Activated naive CD8-positive, alpha-beta T cell treated with anti-CD3 and anti-CD28 coated beads for 36 hours (primary cell): ENCODE results near the gene PCSK6. TPM values are rescaled to one million over a fixed set of nuclear protein-coding genes. Genes with fewer than 3 reads are reported as not detected.
"Not testable (repeated sequence)": the region's sequence is repeated elsewhere in the genome, so short reads cannot be mapped to it uniquely, and the experiment has no call there.

ENCODE experiments used
- DNase-seq: peaks from one replicate; pipeline ENCODE4 v3.0.0; 2021
- H3K27ac Mint-ChIP-seq: one replicate; pipeline ENCODE4 v1.8.0; 2022; ENCODE audit warnings: mild to moderate bottlenecking, moderate library complexity, mixed read lengths
- H3K27me3 Mint-ChIP-seq: one replicate; pipeline ENCODE4 v1.8.0; 2022; ENCODE audit warnings: mild to moderate bottlenecking, mixed read lengths
- H3K36me3 Mint-ChIP-seq: one replicate; pipeline ENCODE4 v1.8.0; 2021; ENCODE audit warnings: mild to moderate bottlenecking, mixed read lengths
- H3K4me1 Mint-ChIP-seq: one replicate; pipeline ENCODE4 v1.8.0; 2021; ENCODE audit warnings: mixed read lengths
- H3K4me3 Mint-ChIP-seq: one replicate; pipeline ENCODE4 v1.8.0; 2022; ENCODE audit warnings: mild to moderate bottlenecking, moderate library complexity, mixed read lengths
- H3K9me3 Mint-ChIP-seq: one replicate; pipeline ENCODE4 v1.8.0; 2022; ENCODE audit warnings: mixed read lengths
- total RNA-seq, 2 experiments: library from RNA; stranded (reverse); gene quantifications; one replicate each; pipeline ENCODE4 v1.2.3, GENCODE V29; 2021

The PCSK6 gene
- total RNA-seq, 2 experiments from 2014 or later = 4.0 to 4.6 TPM

GRCh38 chr15:101368861-101369642 is 120.5 kb downstream of the PCSK6 start:
- no peak overlapping the region for H3K4me3 Mint-ChIP-seq
- no peaks in the 10 kb centered on the region for H3K27me3 Mint-ChIP-seq
- no peak for DNase-seq
- no peak overlapping the region for H3K27ac Mint-ChIP-seq
- peaks cover 10% of the 10 kb centered on the region for H3K4me1 Mint-ChIP-seq
- no peaks in the 10 kb centered on the region for H3K36me3 Mint-ChIP-seq
- peaks cover 7% of the 10 kb centered on the region for H3K9me3 Mint-ChIP-seq

GRCh38 chr15:101368086-101368780 is 121.3 kb downstream of the PCSK6 start:
- DNase-seq = no peak
- Mint-ChIP-seq H3K27me3 (no peaks in the 10 kb centered on the region), H3K36me3 (no peaks in the 10 kb centered on the region), H3K4me3 (no peak overlapping the region), H3K9me3 (peaks cover 7% of the 10 kb centered on the region), H3K4me1 (peaks cover 7% of the 10 kb centered on the region), H3K27ac (no peak overlapping the region)

GRCh38 chr15:101366853-101367252 is 122.7 kb downstream of the PCSK6 start:
- H3K4me3 Mint-ChIP-seq = no peak overlapping the region
- no peaks in the 10 kb centered on the region for H3K4me1 Mint-ChIP-seq
- H3K9me3 Mint-ChIP-seq = peaks cover 7% of the 10 kb centered on the region
- H3K27me3 Mint-ChIP-seq = no peaks in the 10 kb centered on the region
- DNase-seq = no peak
- no peak overlapping the region for H3K27ac Mint-ChIP-seq
- H3K36me3 Mint-ChIP-seq = no peaks in the 10 kb centered on the region

- peaks cover 7% of the 10 kb centered on the region for H3K9me3 Mint-ChIP-seq
Observed at GRCh38 chr15:101362986-101363566, 126.4 kb downstream of the PCSK6 start.

GRCh38 chr15:101362359-101362758 is 127.1 kb downstream of the PCSK6 start:
- Mint-ChIP-seq H3K4me3 (no peak overlapping the region), H3K27ac (no peak overlapping the region), H3K27me3 (no peaks in the 10 kb centered on the region), H3K4me1 (peaks cover 4% of the 10 kb centered on the region), H3K9me3 (peaks cover 7% of the 10 kb centered on the region), H3K36me3 (no peaks in the 10 kb centered on the region)
- DNase-seq = no peak

More at GRCh38 chr15:101362986-101363566, 126.4 kb downstream of the PCSK6 start:
- Mint-ChIP-seq H3K4me1 (peaks cover 4% of the 10 kb centered on the region), H3K36me3 (no peaks in the 10 kb centered on the region), H3K27ac (peak overlapping the region; percentile 5), H3K27me3 (no peaks in the 10 kb centered on the region), H3K4me3 (no peak overlapping the region)
- DNase-seq = no peak

GRCh38 chr15:101361418-101361817 is 128.1 kb downstream of the PCSK6 start:
- peaks cover 4% of the 10 kb centered on the region for H3K4me1 Mint-ChIP-seq
- H3K27ac Mint-ChIP-seq = peak overlapping the region; percentile 39
- no peak overlapping the region for H3K4me3 Mint-ChIP-seq
- H3K27me3 Mint-ChIP-seq = no peaks in the 10 kb centered on the region
- H3K36me3 Mint-ChIP-seq = no peaks in the 10 kb centered on the region
- DNase-seq = no peak
- H3K9me3 Mint-ChIP-seq = peaks cover 7% of the 10 kb centered on the region

GRCh38 chr15:101359365-101359947 is 130.1 kb downstream of the PCSK6 start:
- Mint-ChIP-seq H3K36me3 (no peaks in the 10 kb centered on the region), H3K27ac (no peak overlapping the region), H3K9me3 (no peaks in the 10 kb centered on the region)

GRCh38 chr15:101358895-101359294 is 130.6 kb downstream of the PCSK6 start:
- Mint-ChIP-seq H3K9me3 (no peaks in the 10 kb centered on the region), H3K27ac (no peak overlapping the region), H3K4me1 (peaks cover 4% of the 10 kb centered on the region), H3K36me3 (no peaks in the 10 kb centered on the region), H3K4me3 (no peak overlapping the region), H3K27me3 (no peaks in the 10 kb centered on the region)
- DNase-seq = no peak

More at GRCh38 chr15:101359365-101359947, 130.1 kb downstream of the PCSK6 start:
- DNase-seq = no peak
- Mint-ChIP-seq H3K27me3 (no peaks in the 10 kb centered on the region), H3K4me1 (peaks cover 4% of the 10 kb centered on the region), H3K4me3 (no peak overlapping the region)

- peaks cover 4% of the 10 kb centered on the region for H3K4me1 Mint-ChIP-seq
- no peak overlapping the region for H3K4me3 Mint-ChIP-seq
- no peak for DNase-seq
- no peaks in the 10 kb centered on the region for H3K36me3 Mint-ChIP-seq
- no peaks in the 10 kb centered on the region for H3K27me3 Mint-ChIP-seq
- H3K9me3 Mint-ChIP-seq = no peaks in the 10 kb centered on the region
- no peak overlapping the region for H3K27ac Mint-ChIP-seq
Observed at GRCh38 chr15:101357885-101358284, 131.6 kb downstream of the PCSK6 start.

GRCh38 chr15:101357333-101357732 is 132.2 kb downstream of the PCSK6 start:
- Mint-ChIP-seq H3K36me3 (no peaks in the 10 kb centered on the region), H3K4me1 (peaks cover 4% of the 10 kb centered on the region)
- DNase-seq = no peak

GRCh38 chr15:101356512-101357172 is 132.9 kb downstream of the PCSK6 start:
- not testable (repeated sequence) for H3K4me3 Mint-ChIP-seq, H3K4me1 Mint-ChIP-seq, H3K36me3 Mint-ChIP-seq, H3K27me3 Mint-ChIP-seq, H3K9me3 Mint-ChIP-seq, DNase-seq, H3K27ac Mint-ChIP-seq

More at GRCh38 chr15:101357333-101357732, 132.2 kb downstream of the PCSK6 start:
- no peaks in the 10 kb centered on the region for H3K9me3 Mint-ChIP-seq
- no peak overlapping the region for H3K27ac Mint-ChIP-seq
- H3K27me3 Mint-ChIP-seq = no peaks in the 10 kb centered on the region
- no peak overlapping the region for H3K4me3 Mint-ChIP-seq

GRCh38 chr15:101355678-101356464 is 133.6 kb downstream of the PCSK6 start:
- H3K36me3 Mint-ChIP-seq = no peaks in the 10 kb centered on the region
- no peak overlapping the region for H3K27ac Mint-ChIP-seq
- H3K4me3 Mint-ChIP-seq = no peak overlapping the region
- H3K9me3 Mint-ChIP-seq = no peaks in the 10 kb centered on the region
- H3K27me3 Mint-ChIP-seq = no peaks in the 10 kb centered on the region
- no peak for DNase-seq
- no peaks in the 10 kb centered on the region for H3K4me1 Mint-ChIP-seq

GRCh38 chr15:101354891-101355623 is 134.4 kb downstream of the PCSK6 start:
- no peaks in the 10 kb centered on the region for H3K4me1 Mint-ChIP-seq
- no peak overlapping the region for H3K27ac Mint-ChIP-seq
- no peak overlapping the region for H3K4me3 Mint-ChIP-seq
- no peaks in the 10 kb centered on the region for H3K36me3 Mint-ChIP-seq
- no peaks in the 10 kb centered on the region for H3K9me3 Mint-ChIP-seq
- DNase-seq = no peak
- H3K27me3 Mint-ChIP-seq = no peaks in the 10 kb centered on the region
